Dedifferentiated amniotic fluid mesenchymal stem cell (primary cell): Measurements from ENCODE around the gene RNF166.

Experiments
- DNase-seq: peaks from one replicate; pipeline ENCODE4 v3.0.0-alpha.2; 2016; ENCODE audit errors: extremely low spot score

The RNF166 gene

GRCh38 chr16:88706229-88706964 is at the start of gene RNF166, which contains the start of gene CTU2:
Gene RNF166, minus strand, starts transcription at chr16:88706408. Its CDS starts 83 bp downstream, at chr16:88706325.
Gene CTU2, plus strand, starts transcription at chr16:88706503. Its CDS starts 28 bp downstream, at chr16:88706531.
- peak; percentile 80 for DNase-seq

GRCh38 chr16:88754912-88755744 is 48.9 kb upstream of the RNF166 start:
- no peak for DNase-seq

- no peak for DNase-seq
Measured at GRCh38 chr16:88754109-88754911, 48.1 kb upstream of the RNF166 start.

- no peak for DNase-seq
Measured at GRCh38 chr16:88753602-88754001, 47.4 kb upstream of the RNF166 start.

GRCh38 chr16:88753191-88753590 is 47.0 kb upstream of the RNF166 start:
- no peak for DNase-seq

GRCh38 chr16:88752386-88753002 is 46.3 kb upstream of the RNF166 start:
- DNase-seq = no peak

GRCh38 chr16:88750854-88751253 is 44.6 kb upstream of the RNF166 start:
- DNase-seq = no peak

GRCh38 chr16:88749358-88749757 is 43.1 kb upstream of the RNF166 start:
- no peak for DNase-seq

GRCh38 chr16:88748364-88748763 is 42.2 kb upstream of the RNF166 start:
- no peak for DNase-seq

GRCh38 chr16:88747588-88748301 is 41.5 kb upstream of the RNF166 start:
- DNase-seq = no peak

GRCh38 chr16:88746506-88746905 is 40.3 kb upstream of the RNF166 start:
- DNase-seq = no peak

GRCh38 chr16:88744577-88745521 is 38.6 kb upstream of the RNF166 start:
- DNase-seq = no peak

- peak; percentile 37 for DNase-seq
Measured at GRCh38 chr16:88743693-88744576, 37.7 kb upstream of the RNF166 start.

- DNase-seq = no peak
Measured at GRCh38 chr16:88742896-88743605, 36.8 kb upstream of the RNF166 start.

GRCh38 chr16:88741368-88741767 is 35.2 kb upstream of the RNF166 start:
- DNase-seq = no peak

GRCh38 chr16:88740727-88741055 is 34.5 kb upstream of the RNF166 start:
- DNase-seq = no peak

GRCh38 chr16:88739977-88740726 is 33.9 kb upstream of the RNF166 start:
- no peak for DNase-seq
